ENCODE measurements around the gene PSEN1. TPM values are rescaled to one million over a fixed set of nuclear protein-coding genes. Genes with fewer than 3 reads are reported as not detected.

PSEN1 gene
- total RNA-seq, 4 donors from 2014 or later, result 54.6 to 100 (median 68.1) TPM

DNA sequence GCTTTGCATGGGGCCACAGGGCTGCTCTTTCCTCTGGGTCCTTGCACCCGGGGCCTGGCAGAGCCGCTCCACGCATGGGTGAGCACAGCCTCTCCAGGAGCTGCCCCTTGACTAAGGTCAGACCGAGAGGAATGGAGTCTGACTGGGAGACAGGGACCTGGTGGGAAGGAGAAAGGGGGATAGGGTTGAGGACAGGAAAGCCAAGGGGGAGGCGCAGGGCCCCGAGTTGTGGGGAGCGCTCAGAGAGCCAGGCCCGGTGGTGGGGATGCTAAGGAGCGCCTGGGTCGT lies 117.0 kb downstream of the PSEN1 start:
- WGBS, 2 donors, result 58 to 64% methylated on average over 10 of the region's 10 CpGs
- no peaks in the 10 kb centered on the region for H3K9me3 ChIP-seq
- H3K27me3 ChIP-seq, result no peaks in the 10 kb centered on the region
- no peak for DNase-seq
- TF ChIP-seq, protein P1, sequence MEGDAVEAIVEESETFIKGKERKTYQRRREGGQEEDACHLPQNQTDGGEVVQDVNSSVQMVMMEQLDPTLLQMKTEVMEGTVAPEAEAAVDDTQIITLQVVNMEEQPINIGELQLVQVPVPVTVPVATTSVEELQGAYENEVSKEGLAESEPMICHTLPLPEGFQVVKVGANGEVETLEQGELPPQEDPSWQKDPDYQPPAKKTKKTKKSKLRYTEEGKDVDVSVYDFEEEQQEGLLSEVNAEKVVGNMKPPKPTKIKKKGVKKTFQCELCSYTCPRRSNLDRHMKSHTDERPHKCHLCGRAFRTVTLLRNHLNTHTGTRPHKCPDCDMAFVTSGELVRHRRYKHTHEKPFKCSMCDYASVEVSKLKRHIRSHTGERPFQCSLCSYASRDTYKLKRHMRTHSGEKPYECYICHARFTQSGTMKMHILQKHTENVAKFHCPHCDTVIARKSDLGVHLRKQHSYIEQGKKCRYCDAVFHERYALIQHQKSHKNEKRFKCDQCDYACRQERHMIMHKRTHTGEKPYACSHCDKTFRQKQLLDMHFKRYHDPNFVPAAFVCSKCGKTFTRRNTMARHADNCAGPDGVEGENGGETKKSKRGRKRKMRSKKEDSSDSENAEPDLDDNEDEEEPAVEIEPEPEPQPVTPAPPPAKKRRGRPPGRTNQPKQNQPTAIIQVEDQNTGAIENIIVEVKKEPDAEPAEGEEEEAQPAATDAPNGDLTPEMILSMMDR (IDR thresholded peaks at IDR 0.05), result no peak
- no peak for TF ChIP-seq POLR2A (IDR thresholded peaks at IDR 0.05)
- no peaks in the 10 kb centered on the region for H3K4me1 ChIP-seq
- H3K36me3 ChIP-seq, result peaks cover 0 to 4% of the 10 kb centered on the region in 2 donors
- H3K27ac ChIP-seq, result no peak overlapping the region
- intact Hi-C loops (cut with DNase I), result no loop called here
- no peak overlapping the region for H3K4me3 ChIP-seq (replicated peaks in 1 of 3)

DNA sequence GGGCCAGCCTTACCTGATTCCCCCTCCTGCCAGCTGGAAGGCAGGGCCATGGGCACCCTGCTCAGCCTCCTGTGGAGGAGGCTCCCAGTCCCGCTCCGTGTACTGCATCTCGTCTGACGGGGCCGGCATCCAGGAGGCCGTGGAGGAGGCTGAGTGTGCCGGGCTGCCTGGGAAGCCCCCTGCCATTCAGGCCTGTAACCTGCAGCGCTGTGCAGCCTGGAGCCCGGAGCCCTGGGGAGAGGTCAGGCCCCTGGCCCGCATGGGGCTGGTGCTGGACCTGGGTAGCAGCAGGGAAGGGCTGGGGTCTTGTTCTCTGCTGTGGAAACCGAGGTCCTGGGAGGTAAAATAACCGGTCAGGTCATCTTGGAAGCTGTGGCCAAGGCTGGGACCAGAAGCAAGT lies 117.4 kb downstream of the PSEN1 start:
- 89 to 92% methylated on average over 3 to 5 of the region's 12 CpGs for WGBS, 2 donors
- H3K27ac ChIP-seq, result no peak overlapping the region
- TF ChIP-seq POLR2A (IDR thresholded peaks at IDR 0.05), result no peak
- TF ChIP-seq, protein P1 (IDR thresholded peaks at IDR 0.05), result no peak
- intact Hi-C loops (cut with DNase I), result no loop called here
- H3K9me3 ChIP-seq, result no peaks in the 10 kb centered on the region
- peaks cover 0 to 4% of the 10 kb centered on the region in 2 donors for H3K36me3 ChIP-seq
- no peak for DNase-seq
- no peaks in the 10 kb centered on the region for H3K4me1 ChIP-seq
- no peak overlapping the region for H3K4me3 ChIP-seq (replicated peaks in 1 of 3)
- no peaks in the 10 kb centered on the region for H3K27me3 ChIP-seq

GRCh38 chr14:73254247-73255004 lies 118.1 kb downstream of the PSEN1 start:
- Histone ChIP-seq H3K27ac (no peak overlapping the region), H3K4me1 (no peaks in the 10 kb centered on the region), H3K36me3 (peaks cover 0 to 4% of the 10 kb centered on the region in 2 donors), H3K27me3 (no peaks in the 10 kb centered on the region), H3K9me3 (no peaks in the 10 kb centered on the region), H3K4me3 (replicated peaks in 1 of 3) (no peak overlapping the region)
- no peak for DNase-seq
- 91 to 92% methylated on average over 23 to 26 of the region's 28 CpGs for WGBS, 2 donors
- intact Hi-C loops (cut with DNase I), result no loop called here
- TF ChIP-seq, protein P1 (IDR thresholded peaks at IDR 0.05), result no peak
- TF ChIP-seq POLR2A (IDR thresholded peaks at IDR 0.05), result no peak

DNA sequence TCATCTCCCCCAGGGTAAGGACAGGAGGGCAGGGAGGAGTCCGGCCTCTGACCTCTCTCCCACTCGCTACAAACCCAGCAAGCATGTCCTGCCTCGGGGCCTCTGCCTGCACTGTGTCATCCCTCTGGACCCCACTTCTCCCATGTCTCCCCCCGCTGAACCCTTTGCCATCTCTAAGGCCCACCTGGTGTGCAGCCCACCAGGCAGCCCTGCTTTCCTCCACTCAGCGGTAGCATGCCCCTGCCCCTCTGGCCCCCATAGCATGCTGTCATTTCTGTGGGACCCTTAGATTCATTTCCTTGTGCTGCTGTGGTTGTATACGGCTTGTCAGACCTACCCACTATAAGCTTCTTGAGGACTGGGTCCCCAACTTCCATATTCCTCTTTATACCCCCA lies 118.7 kb downstream of the PSEN1 start:
- no peak for DNase-seq
- no peak overlapping the region for H3K27ac ChIP-seq
- intact Hi-C loops (cut with DNase I), result no loop called here
- TF ChIP-seq, protein P1 (IDR thresholded peaks at IDR 0.05), result no peak
- TF ChIP-seq POLR2A (IDR thresholded peaks at IDR 0.05), result no peak
- H3K36me3 ChIP-seq, result peaks cover 0 to 4% of the 10 kb centered on the region in 2 donors
- H3K27me3 ChIP-seq, result no peaks in the 10 kb centered on the region
- no peak overlapping the region for H3K4me3 ChIP-seq (replicated peaks in 1 of 3)
- WGBS, 2 donors, result 93 to 94% methylated on average over 6 of the region's 6 CpGs
- no peaks in the 10 kb centered on the region for H3K4me1 ChIP-seq
- no peaks in the 10 kb centered on the region for H3K9me3 ChIP-seq

DNA sequence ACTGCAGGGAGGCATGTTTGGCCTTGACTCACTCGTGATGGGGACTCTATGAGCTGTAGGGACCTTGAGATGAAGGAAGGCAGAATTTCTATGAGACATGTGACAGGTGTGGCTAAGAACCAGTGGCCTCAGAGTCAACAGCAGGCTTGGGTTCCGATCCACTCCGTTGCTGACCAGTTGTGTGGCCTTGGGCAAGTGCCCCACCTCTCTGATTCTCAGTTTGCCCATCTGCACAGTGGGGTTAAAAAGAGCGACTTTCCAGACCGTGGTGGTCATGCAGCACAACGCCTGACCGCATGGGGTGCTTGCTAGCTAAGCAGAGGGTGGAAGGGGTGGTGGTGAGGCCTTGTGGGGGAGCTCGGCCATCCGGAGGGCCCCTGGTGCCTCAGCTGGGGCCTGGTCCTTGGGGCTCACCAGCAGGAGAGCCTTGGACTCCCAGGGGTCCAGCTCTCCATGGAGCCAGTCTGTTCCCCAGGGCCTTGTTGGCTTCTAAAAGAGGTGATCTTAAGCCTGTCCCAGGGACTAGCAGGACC lies 119.5 kb downstream of the PSEN1 start:
- Histone ChIP-seq H3K4me3 (replicated peaks in 1 of 3) (no peak overlapping the region), H3K27me3 (no peaks in the 10 kb centered on the region), H3K27ac (no peak overlapping the region), H3K36me3 (peaks cover 0 to 4% of the 10 kb centered on the region in 2 donors), H3K4me1 (no peaks in the 10 kb centered on the region), H3K9me3 (no peaks in the 10 kb centered on the region)
- intact Hi-C loops (cut with DNase I), result no loop called here
- TF ChIP-seq, protein P1 (IDR thresholded peaks at IDR 0.05), result no peak
- no peak for TF ChIP-seq POLR2A (IDR thresholded peaks at IDR 0.05)
- no peak for DNase-seq
- 93 to 94% methylated on average over 9 of the region's 9 CpGs for WGBS, 2 donors
